HepG2 (cell line): ENCODE measurements around the gene SMIM13. TPM values are rescaled to one million over a fixed set of nuclear protein-coding genes. Genes with fewer than 3 reads are reported as not detected.

Experiments used
- CAMTA2 ChIP-seq: sonication (generic); formaldehyde crosslinking; IDR thresholded peaks from 2 replicates; pipeline ENCODE4 v1.4.0; 2020; ENCODE audit warnings: mild to moderate bottlenecking, missing genetic modification reagents, borderline replicate concordance
- FOXK1 ChIP-seq: sonication (generic); formaldehyde crosslinking; IDR thresholded peaks from 2 replicates; pipeline ENCODE4 v1.4.0; 2020; ENCODE audit warnings: low read depth, missing genetic modification reagents, borderline replicate concordance
- HNRNPH1 ChIP-seq: fragments of 200-400 bp; formaldehyde crosslinking; optimal IDR thresholded peaks from 2 replicates; pipeline ENCODE3; 2017; ENCODE audit warnings: mild to moderate bottlenecking, low read depth, low read length
- IRX3 ChIP-seq: sonication (generic); formaldehyde crosslinking; IDR thresholded peaks from 2 replicates; pipeline ENCODE4 v1.8.1; 2023; ENCODE audit warnings: mild to moderate bottlenecking, low read depth, missing genetic modification reagents, borderline replicate concordance
- ISX ChIP-seq: sonication (generic); formaldehyde crosslinking; conservative IDR thresholded peaks from 2 replicates; pipeline ENCODE4 v1.5.0; 2020; ENCODE audit warnings: missing genetic modification reagents
- KAT2B ChIP-seq: fragments of 150-350 bp; IDR thresholded peaks from 2 replicates; pipeline ENCODE4 v1.6.1; 2014; ENCODE audit warnings: low read depth, low read length, borderline replicate concordance
- KDM2A ChIP-seq: sonication (generic); formaldehyde crosslinking; IDR thresholded peaks from 2 replicates; pipeline ENCODE4 v1.4.0; 2020; ENCODE audit warnings: low read depth, missing genetic modification reagents, borderline replicate concordance
- PAX8 ChIP-seq: sonication (generic); formaldehyde crosslinking; IDR thresholded peaks from 2 replicates; pipeline ENCODE4 v1.8.0; 2022; ENCODE audit warnings: mild to moderate bottlenecking, missing genetic modification reagents, borderline replicate concordance
- POLR2G ChIP-seq: fragments of 200-400 bp; formaldehyde crosslinking; IDR thresholded peaks from 2 replicates; pipeline ENCODE4 v1.6.1; 2018; ENCODE audit warnings: mild to moderate bottlenecking, low read depth, low read length, moderate library complexity
- SOX6 ChIP-seq, 2 experiments: fragments of 450-650 bp in 1 of 2; sonication (generic) in 1 of 2; formaldehyde crosslinking in 1 of 2; IDR thresholded peaks; 2 replicates each; pipeline versions ENCODE4 v1.4.0 to v1.6.1; 2017 to 2020; ENCODE audit warnings: antibody characterized with exemption in 1 of 2, mild to moderate bottlenecking in 1 of 2, missing genetic modification reagents in 1 of 2
- ZKSCAN5 ChIP-seq: sonication (generic); formaldehyde crosslinking; IDR thresholded peaks from 2 replicates; pipeline ENCODE4 v1.5.1; 2020; ENCODE audit warnings: mild to moderate bottlenecking, missing genetic modification reagents
- ZMYM3 ChIP-seq: sonication (generic); formaldehyde crosslinking; IDR thresholded peaks from 2 replicates; pipeline ENCODE4 v1.5.1; 2020; ENCODE audit warnings: mild to moderate bottlenecking, missing genetic modification reagents
- ZNF143 ChIP-seq: sonication (generic); formaldehyde crosslinking; IDR thresholded peaks from 2 replicates; pipeline ENCODE4 v1.4.0; 2020; ENCODE audit warnings: missing genetic modification reagents
- ZNF253 ChIP-seq: sonication (generic); formaldehyde crosslinking; IDR thresholded peaks from 2 replicates; pipeline ENCODE4 v1.8.0; 2022; ENCODE audit warnings: mild to moderate bottlenecking, missing genetic modification reagents, borderline replicate concordance
- ZNF383 ChIP-seq: sonication (generic); formaldehyde crosslinking; IDR thresholded peaks from 2 replicates; pipeline ENCODE4 v1.4.0; 2020; ENCODE audit warnings: missing genetic modification reagents, mild to moderate bottlenecking, borderline replicate concordance
- polyA plus RNA-seq, 8 experiments: library from polyadenylated mRNA; depleted of rRNA in 3 of 8; stranded (reverse) in 7 of 8; unstranded in 1 of 8; fragments of >200 nt; fragmentation: Illumina TruSeq in 4 of 8; extraction: Trizol in 4 of 8; gene quantifications; 2 replicates each; pipeline versions ENCODE4 v1.2.1 to v1.2.3, GENCODE V29; 2011 to 2016; ENCODE audit warnings: low read depth in 4 of 8, missing spikeins in 1 of 8, mixed read lengths in 1 of 8; ENCODE audit not compliant: insufficient read depth in 1 of 8
- total RNA-seq, 5 experiments: library from RNA; depleted of rRNA; stranded (reverse); fragments of >200 nt; fragmentation: Illumina TruSeq; extraction: Trizol; gene quantifications; 2 replicates each; pipeline ENCODE4 v1.2.3, GENCODE V29; 2016; ENCODE audit warnings: low read depth in 1 of 5
- TF ChIP-seq, protein P1 (sequence below): sonication (generic); formaldehyde crosslinking; IDR thresholded peaks from 2 replicates; pipeline ENCODE4; 2020; ENCODE audit warnings: missing genetic modification reagents, mild to moderate bottlenecking, borderline replicate concordance
- TF ChIP-seq, protein P2 (sequence below): IDR thresholded peaks from 2 replicates; pipeline ENCODE4 v1.6.1; 2016; ENCODE audit warnings: control low read depth
- TF ChIP-seq, protein P3 (sequence below): sonication (generic); formaldehyde crosslinking; IDR thresholded peaks from 2 replicates; pipeline ENCODE4 v1.8.1; 2023; ENCODE audit warnings: missing genetic modification reagents, inconsistent platforms, borderline replicate concordance
- TF ChIP-seq, protein P4 (sequence below): sonication (generic); formaldehyde crosslinking; IDR thresholded peaks from 2 replicates; pipeline ENCODE4 v1.5.1; 2020; ENCODE audit warnings: missing genetic modification reagents, mild to moderate bottlenecking, borderline replicate concordance
- TF ChIP-seq, protein P5 (sequence below): sonication (generic); formaldehyde crosslinking; IDR thresholded peaks from 2 replicates; pipeline ENCODE4 v1.4.0; 2020; ENCODE audit warnings: mild to moderate bottlenecking, missing genetic modification reagents

SMIM13 gene
- total and polyA plus RNA-seq, 2 of the 13 experiments (the other 11 are each of a cell fraction or from before 2014, with no cell fraction given) = 2.7 to 10.2 TPM

DNA sequence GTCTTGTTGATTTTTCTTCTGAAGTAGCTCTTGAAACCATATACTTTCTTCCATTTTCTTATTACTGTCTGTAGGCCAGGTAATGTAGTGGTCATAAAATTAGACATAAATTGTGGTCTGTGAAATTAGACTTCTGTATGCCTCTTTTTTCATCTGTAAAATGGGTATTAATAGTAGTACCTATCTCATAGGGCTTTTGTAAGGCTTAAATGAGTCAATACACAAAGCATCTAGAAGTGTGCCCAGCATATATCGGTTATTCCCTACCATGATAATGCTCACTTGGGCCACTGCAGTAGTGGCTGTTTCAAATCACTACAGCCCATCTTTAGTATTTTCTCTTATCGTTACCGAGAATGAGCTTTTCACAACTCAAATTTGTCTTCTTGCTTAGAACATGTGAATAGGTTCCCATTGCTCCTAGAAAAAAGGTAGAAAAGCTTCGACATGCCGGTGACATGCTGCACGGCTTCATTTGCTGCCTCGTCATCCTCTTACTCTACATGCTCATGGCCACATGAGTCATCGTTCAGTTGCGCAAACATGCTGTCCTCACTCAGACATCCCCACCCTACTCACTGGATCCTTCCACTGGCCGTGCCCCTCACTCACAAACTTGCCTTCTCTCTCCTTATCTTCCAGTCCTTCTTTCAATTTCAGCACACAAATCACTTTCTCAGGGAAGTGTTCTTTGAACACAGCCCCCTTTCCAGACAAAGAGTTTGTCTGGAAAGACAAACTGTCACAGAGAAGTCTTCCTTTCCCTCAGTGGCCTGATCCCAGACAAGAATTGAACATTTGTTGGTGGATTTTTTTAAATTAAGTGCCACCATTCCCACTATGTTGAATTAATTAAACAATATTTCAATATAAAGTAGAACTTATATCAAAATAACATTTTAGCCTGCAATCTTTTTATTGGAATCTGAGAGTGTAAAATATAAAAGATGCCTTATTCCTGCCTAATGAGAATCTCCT lies 50.0 kb downstream of the SMIM13 start (continued):
- TF ChIP-seq ZMYM3 (CRISPR knock-in tag) = 0 out of 2 replicates have a peak, but pooled peaks have one; percentile 60
- TF ChIP-seq POLR2G = no peak
- TF ChIP-seq CAMTA2 (CRISPR knock-in tag) = no peak
- no peak for TF ChIP-seq SOX6 (IDR thresholded peaks at IDR 0.05)
- TF ChIP-seq SOX6 (CRISPR knock-in tag; IDR thresholded peaks at IDR 0.05) = peak; percentile 39; the same call in 1 of the 2 replicates
- TF ChIP-seq PAX8 (CRISPR knock-in tag) = no peak
- TF ChIP-seq, protein P1, sequence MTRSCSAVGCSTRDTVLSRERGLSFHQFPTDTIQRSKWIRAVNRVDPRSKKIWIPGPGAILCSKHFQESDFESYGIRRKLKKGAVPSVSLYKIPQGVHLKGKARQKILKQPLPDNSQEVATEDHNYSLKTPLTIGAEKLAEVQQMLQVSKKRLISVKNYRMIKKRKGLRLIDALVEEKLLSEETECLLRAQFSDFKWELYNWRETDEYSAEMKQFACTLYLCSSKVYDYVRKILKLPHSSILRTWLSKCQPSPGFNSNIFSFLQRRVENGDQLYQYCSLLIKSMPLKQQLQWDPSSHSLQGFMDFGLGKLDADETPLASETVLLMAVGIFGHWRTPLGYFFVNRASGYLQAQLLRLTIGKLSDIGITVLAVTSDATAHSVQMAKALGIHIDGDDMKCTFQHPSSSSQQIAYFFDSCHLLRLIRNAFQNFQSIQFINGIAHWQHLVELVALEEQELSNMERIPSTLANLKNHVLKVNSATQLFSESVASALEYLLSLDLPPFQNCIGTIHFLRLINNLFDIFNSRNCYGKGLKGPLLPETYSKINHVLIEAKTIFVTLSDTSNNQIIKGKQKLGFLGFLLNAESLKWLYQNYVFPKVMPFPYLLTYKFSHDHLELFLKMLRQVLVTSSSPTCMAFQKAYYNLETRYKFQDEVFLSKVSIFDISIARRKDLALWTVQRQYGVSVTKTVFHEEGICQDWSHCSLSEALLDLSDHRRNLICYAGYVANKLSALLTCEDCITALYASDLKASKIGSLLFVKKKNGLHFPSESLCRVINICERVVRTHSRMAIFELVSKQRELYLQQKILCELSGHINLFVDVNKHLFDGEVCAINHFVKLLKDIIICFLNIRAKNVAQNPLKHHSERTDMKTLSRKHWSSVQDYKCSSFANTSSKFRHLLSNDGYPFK = no peak
- no peak for TF ChIP-seq KAT2B
- TF ChIP-seq, protein P2, sequence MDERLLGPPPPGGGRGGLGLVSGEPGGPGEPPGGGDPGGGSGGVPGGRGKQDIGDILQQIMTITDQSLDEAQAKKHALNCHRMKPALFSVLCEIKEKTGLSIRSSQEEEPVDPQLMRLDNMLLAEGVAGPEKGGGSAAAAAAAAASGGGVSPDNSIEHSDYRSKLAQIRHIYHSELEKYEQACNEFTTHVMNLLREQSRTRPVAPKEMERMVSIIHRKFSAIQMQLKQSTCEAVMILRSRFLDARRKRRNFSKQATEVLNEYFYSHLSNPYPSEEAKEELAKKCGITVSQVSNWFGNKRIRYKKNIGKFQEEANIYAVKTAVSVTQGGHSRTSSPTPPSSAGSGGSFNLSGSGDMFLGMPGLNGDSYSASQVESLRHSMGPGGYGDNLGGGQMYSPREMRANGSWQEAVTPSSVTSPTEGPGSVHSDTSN = no peak
- TF ChIP-seq IRX3 (CRISPR knock-in tag) = no peak
- TF ChIP-seq, protein P3, sequence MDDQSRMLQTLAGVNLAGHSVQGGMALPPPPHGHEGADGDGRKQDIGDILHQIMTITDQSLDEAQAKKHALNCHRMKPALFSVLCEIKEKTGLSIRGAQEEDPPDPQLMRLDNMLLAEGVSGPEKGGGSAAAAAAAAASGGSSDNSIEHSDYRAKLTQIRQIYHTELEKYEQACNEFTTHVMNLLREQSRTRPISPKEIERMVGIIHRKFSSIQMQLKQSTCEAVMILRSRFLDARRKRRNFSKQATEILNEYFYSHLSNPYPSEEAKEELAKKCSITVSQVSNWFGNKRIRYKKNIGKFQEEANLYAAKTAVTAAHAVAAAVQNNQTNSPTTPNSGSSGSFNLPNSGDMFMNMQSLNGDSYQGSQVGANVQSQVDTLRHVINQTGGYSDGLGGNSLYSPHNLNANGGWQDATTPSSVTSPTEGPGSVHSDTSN (CRISPR knock-in tag) = no peak
- TF ChIP-seq, protein P4, sequence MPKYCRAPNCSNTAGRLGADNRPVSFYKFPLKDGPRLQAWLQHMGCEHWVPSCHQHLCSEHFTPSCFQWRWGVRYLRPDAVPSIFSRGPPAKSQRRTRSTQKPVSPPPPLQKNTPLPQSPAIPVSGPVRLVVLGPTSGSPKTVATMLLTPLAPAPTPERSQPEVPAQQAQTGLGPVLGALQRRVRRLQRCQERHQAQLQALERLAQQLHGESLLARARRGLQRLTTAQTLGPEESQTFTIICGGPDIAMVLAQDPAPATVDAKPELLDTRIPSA (CRISPR knock-in tag) = no peak
- TF ChIP-seq KDM2A (CRISPR knock-in tag) = peak; percentile 67; the same call in 1 of the 2 replicates
- TF ChIP-seq ZNF253 (CRISPR knock-in tag) = peak; percentile 89; the same call in 1 of the 2 replicates
- 0 out of 2 replicates have a peak, but pooled peaks have one; percentile 18 for TF ChIP-seq ZNF383 (CRISPR knock-in tag)
- TF ChIP-seq ZNF143 (CRISPR knock-in tag) = no peak
- TF ChIP-seq, protein P5, sequence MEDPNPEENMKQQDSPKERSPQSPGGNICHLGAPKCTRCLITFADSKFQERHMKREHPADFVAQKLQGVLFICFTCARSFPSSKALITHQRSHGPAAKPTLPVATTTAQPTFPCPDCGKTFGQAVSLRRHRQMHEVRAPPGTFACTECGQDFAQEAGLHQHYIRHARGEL (CRISPR knock-in tag) = no peak
- no peak for TF ChIP-seq ISX
- TF ChIP-seq HNRNPH1 = no peak
- no peak for TF ChIP-seq ZKSCAN5 (CRISPR knock-in tag)
- no peak; the same call in 1 of the 2 replicates for TF ChIP-seq FOXK1
